Effector CD4-positive, alpha-beta T cell (primary cell): ENCODE data around the gene PHF12.
"Not testable (repeated sequence)": the region's sequence is repeated elsewhere in the genome, so short reads cannot be mapped to it uniquely, and the experiment has no call there.

Source experiments
- DNase-seq: peaks from one replicate; pipeline ENCODE4 v3.0.0-alpha.2; 2020

PHF12 gene

GRCh38 chr17:28881533-28882056, 69.7 kb downstream of the PHF12 start:
- no peak for DNase-seq

GRCh38 chr17:28880572-28880945, 70.8 kb downstream of the PHF12 start:
- no peak for DNase-seq

GRCh38 chr17:28879886-28880571, 71.3 kb downstream of the PHF12 start:
- no peak for DNase-seq

GRCh38 chr17:28878981-28879380, 72.3 kb downstream of the PHF12 start:
- no peak for DNase-seq

GRCh38 chr17:28878158-28878910, 73.0 kb downstream of the PHF12 start:
- DNase-seq, result no peak

GRCh38 chr17:28877150-28877711, 74.1 kb downstream of the PHF12 start:
- not testable (repeated sequence) for DNase-seq

GRCh38 chr17:28875848-28876550, 75.3 kb downstream of the PHF12 start:
- no peak for DNase-seq

GRCh38 chr17:28874750-28875149, 76.6 kb downstream of the PHF12 start:
- no peak for DNase-seq

GRCh38 chr17:28873839-28874238, 77.5 kb downstream of the PHF12 start:
- no peak for DNase-seq

GRCh38 chr17:28871056-28871579, 80.2 kb downstream of the PHF12 start:
- no peak for DNase-seq

- DNase-seq, result no peak
Measured at GRCh38 chr17:28867276-28867675, 84.0 kb downstream of the PHF12 start.

GRCh38 chr17:28865946-28866752, 85.2 kb downstream of the PHF12 start:
- DNase-seq, result no peak

- DNase-seq, result no peak
Measured at GRCh38 chr17:28864991-28865849, 86.1 kb downstream of the PHF12 start.

- no peak for DNase-seq
Measured at GRCh38 chr17:28863953-28864352, 87.4 kb downstream of the PHF12 start.

- no peak for DNase-seq
Measured at GRCh38 chr17:28862561-28862960, 88.8 kb downstream of the PHF12 start.

- no peak for DNase-seq
Measured at GRCh38 chr17:28861393-28862203, 89.7 kb downstream of the PHF12 start.

GRCh38 chr17:28860363-28860808, 90.9 kb downstream of the PHF12 start:
- DNase-seq, result no peak

GRCh38 chr17:28858801-28859355, 92.4 kb downstream of the PHF12 start:
- no peak for DNase-seq

GRCh38 chr17:28857905-28858800, 93.2 kb downstream of the PHF12 start:
- no peak for DNase-seq
